ENCODE measurements around the gene DLST.

DLST gene

GRCh38 chr14:74860899-74861733 is 20.6 kb upstream of the DLST start:
- peak; percentile 96 for DNase-seq

- DNase-seq, result no peak
Measured at GRCh38 chr14:74861734-74862090, 20.0 kb upstream of the DLST start.

- DNase-seq, result no peak
Measured at GRCh38 chr14:74863274-74863673, 18.4 kb upstream of the DLST start.

- no peak for DNase-seq
Measured at GRCh38 chr14:74864198-74864597, 17.5 kb upstream of the DLST start.

- DNase-seq, result no peak
Measured at GRCh38 chr14:74865156-74865555, 16.6 kb upstream of the DLST start.

GRCh38 chr14:74866708-74867389 is 14.9 kb upstream of the DLST start:
- DNase-seq, result no peak

GRCh38 chr14:74867673-74868072 is 14.0 kb upstream of the DLST start:
- peak; percentile 42 for DNase-seq

GRCh38 chr14:74868739-74869138 is 13.0 kb upstream of the DLST start:
- DNase-seq, result no peak

- no peak for DNase-seq
Measured at GRCh38 chr14:74871819-74872218, 9.9 kb upstream of the DLST start.

GRCh38 chr14:74875204-74875603 is 6.5 kb upstream of the DLST start:
- DNase-seq, result no peak

- peak; percentile 26 for DNase-seq
Measured at GRCh38 chr14:74875941-74876913, 5.5 kb upstream of the DLST start, which contains the start of gene PROX2. Gene PROX2, minus strand, starts transcription at chr14:74876145. Its CDS starts 12,311 bp downstream, at chr14:74863834.

- DNase-seq, result no peak
Measured at GRCh38 chr14:74879427-74880182, 2.1 kb upstream of the DLST start.

- peak; percentile 43 for DNase-seq
Measured at GRCh38 chr14:74882103-74882920, 596 bp downstream of the DLST start.

GRCh38 chr14:74886001-74886400 is 4.3 kb downstream of the DLST start:
- DNase-seq, result no peak

GRCh38 chr14:74888164-74889158 is 6.7 kb downstream of the DLST start:
- no peak for DNase-seq

- no peak for DNase-seq
Measured at GRCh38 chr14:74890262-74890661, 8.5 kb downstream of the DLST start.

GRCh38 chr14:74891870-74892269 is 10.2 kb downstream of the DLST start:
- no peak for DNase-seq

GRCh38 chr14:74892745-74893144 is 11.0 kb downstream of the DLST start:
- no peak for DNase-seq

- no peak for DNase-seq
Measured at GRCh38 chr14:74893614-74894091, 11.9 kb downstream of the DLST start.

GRCh38 chr14:74896400-74896799 is 14.7 kb downstream of the DLST start:
- no peak for DNase-seq

Data from activated gamma-delta T cell treated with Interleukin-2 at 50 U/mL for 16 hours (primary cell).